Heart right ventricle (tissue), 16 donors: ENCODE measurements around the gene MYPN. TPM values are rescaled to one million over a fixed set of nuclear protein-coding genes. Genes with fewer than 3 reads are reported as not detected.
A peak's percentile ranks its signal among the peaks of the same experiment; 100 is the strongest.

ENCODE experiments used
- ATAC-seq, 8 donors: fragments of 200-7000 bp; cut with Tn5 transposase; one replicate each; pipeline ENCODE4 v1.9.1; 2020; ENCODE audit warnings: mild to moderate bottlenecking in 8 of 8, moderate library complexity in 8 of 8, moderate number of reproducible peaks in 1 of 8
- DNase-seq, 2 donors: peaks; one replicate each; pipeline ENCODE4 v3.0.0-alpha.2; 2020
- H3K27ac ChIP-seq, 10 donors: fragments of 200-600 bp; sonication (generic) in 2 of 10; one replicate each; pipeline versions ENCODE4 v1.5.0 to v1.8.0; 2020 to 2022; ENCODE audit warnings: mild to moderate bottlenecking in 3 of 10
- H3K27me3 ChIP-seq, 7 donors: fragments of 200-600 bp; one replicate each; pipeline ENCODE4 v1.8.0; 2021 to 2022; ENCODE audit warnings: mild to moderate bottlenecking in 2 of 7
- H3K36me3 ChIP-seq, 9 donors: fragments of 200-600 bp; sonication (generic) in 1 of 9; one replicate each; pipeline versions ENCODE4 v1.5.0 to v1.8.0; 2020 to 2022; ENCODE audit warnings: mild to moderate bottlenecking in 2 of 9
- H3K4me1 ChIP-seq, 9 donors: fragments of 200-600 bp; sonication (generic) in 1 of 9; one replicate each; pipeline versions ENCODE4 v1.5.0 to v1.8.0; 2020 to 2022; ENCODE audit warnings: mild to moderate bottlenecking in 4 of 9
- H3K4me3 ChIP-seq, 10 donors: fragments of 200-600 bp; sonication (generic) in 2 of 10; one replicate each; pipeline versions ENCODE4 v1.5.0 to v1.8.0; 2020 to 2022; ENCODE audit warnings: mild to moderate bottlenecking in 7 of 10, moderate library complexity in 2 of 10
- H3K9me3 ChIP-seq, 11 donors: fragments of 200-600 bp in 10 of 11; sonication (generic) in 2 of 11; one replicate each; pipeline versions ENCODE4 v1.5.0 to v1.8.0; 2013 to 2022; ENCODE audit warnings: mild to moderate bottlenecking in 2 of 11, control low read depth in 1 of 11, moderate library complexity in 1 of 11
- WGBS, 2 donors: extraction: QIAGEN DNeasy Blood & Tissue Kit; methylation state at CpG; one replicate each; pipeline ENCODE4 v1.1.7; 2013; ENCODE audit warnings: inconsistent platforms in 1 of 2; 5-methylcytosine and 5-hydroxymethylcytosine counted together
- intact Hi-C, 10 donors: fragments of 100-400 bp; cut with DNase I; formaldehyde crosslinking; loops; one replicate each; pipeline versions ENCODE4 v1.11.1 to v1.14.2; 2022
- polyA plus RNA-seq, 2 donors: library from polyadenylated mRNA; stranded (reverse); fragments of 200-250 nt; gene quantifications; one replicate each; pipeline ENCODE4 v1.2.3, GENCODE V29; 2013
- total RNA-seq, 10 donors: library from RNA; stranded (reverse); fragmentation: NEBNext Ultra II Directional in 3 of 10; extraction: Animal tissue kit (Norgen Biotek cat#: 25700) in 3 of 10; gene quantifications; one replicate each; pipeline versions ENCODE4 v1.2.1 to v1.2.4, GENCODE V29; 2021 to 2023
- TF ChIP-seq, protein P1 (sequence below), 9 donors: fragments of 200-600 bp; sonication (generic) in 2 of 9; IDR thresholded peaks; one replicate each; pipeline versions ENCODE4 v1.5.0 to v1.8.0; 2021 to 2022; ENCODE audit warnings: antibody characterized with exemption in 9 of 9, mild to moderate bottlenecking in 5 of 9, moderate library complexity in 1 of 9
- donor health status: Arrhythmogenic right ventricular cardiomyopathy.
- donor health status: ischemic (EF 13 %, LVEDD 7.1; RV severe dilation, severe dysfunction).
- donor health status: healthy with polysubstance abuse.
- donor health status: DM: no; HTN: yes; CAD: no.
- donor health status: DM: no; HTN: no; CAD: no.
- donor health status: ischemic (EF 25% LVEDD 6.9; RV normal size, moderate dysfunction).
- donor health status: ischemic (EF 25% LVEDD 5.7; RV mildly dilated, moderate dysfunction).
- donor health status: healthy.
- donor health status: DM: yes; HTN: yes; CAD: no.
- donor health status: Ischemic cardiomyopathy.
- donor health status: ischemic (EF 35%, LVEDD 5.7; RV mildly dilated, moderate dysfunction).
- donor health status: nonischemic (EF 11% LVEDD 7.7; RV severe dilation, severe dysfunction).
- donor health status: DM: yes; HTN: yes; CAD: no.
- donor health status: PGD.
- donor health status: ischemic (EF 29% LVEDD 5.4; RV normal size, mild dysfunction).
- donor health status: nonischemic (EF 23%, LVEDD 6.1; RV moderate dilation, normal function).

The MYPN gene
- total and polyA plus RNA-seq, 12 donors, result 27.1 to 302 (median 156) TPM

DNA sequence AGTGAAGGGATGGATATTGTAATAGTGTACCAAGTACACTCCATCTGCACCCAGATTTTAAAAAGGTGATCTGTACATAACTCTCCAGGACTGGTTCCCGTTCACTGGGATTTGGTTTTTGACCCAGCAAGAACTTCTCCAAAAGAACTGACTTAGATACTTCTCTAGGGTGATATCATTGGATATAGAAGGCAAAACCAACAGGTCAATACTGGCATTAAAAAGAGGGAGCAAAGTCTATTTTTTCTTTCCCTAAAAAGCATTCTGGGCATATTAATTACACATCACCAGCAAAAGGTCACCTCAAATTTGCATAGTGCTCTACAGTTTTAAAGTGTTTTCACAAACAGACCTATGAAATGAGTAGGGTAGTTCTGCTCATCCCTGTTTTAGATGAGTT is 3.5 kb downstream of the MYPN start:
- Histone ChIP-seq H3K36me3 (no peaks in the 10 kb centered on the region), H3K9me3 (no peaks in the 10 kb centered on the region), H3K27ac (peak overlapping the region in 5 of 10 donors; percentile 75 to 89 (median 84)), H3K27me3 (no peaks in the 10 kb centered on the region), H3K4me3 (peak overlapping the region in 6 of 10 donors; percentile 32 to 58 (median 52)), H3K4me1 (peaks cover 0 to 3% (median 0%) of the 10 kb centered on the region in 9 donors)
- no peak for ATAC-seq
- TF ChIP-seq, protein P1, sequence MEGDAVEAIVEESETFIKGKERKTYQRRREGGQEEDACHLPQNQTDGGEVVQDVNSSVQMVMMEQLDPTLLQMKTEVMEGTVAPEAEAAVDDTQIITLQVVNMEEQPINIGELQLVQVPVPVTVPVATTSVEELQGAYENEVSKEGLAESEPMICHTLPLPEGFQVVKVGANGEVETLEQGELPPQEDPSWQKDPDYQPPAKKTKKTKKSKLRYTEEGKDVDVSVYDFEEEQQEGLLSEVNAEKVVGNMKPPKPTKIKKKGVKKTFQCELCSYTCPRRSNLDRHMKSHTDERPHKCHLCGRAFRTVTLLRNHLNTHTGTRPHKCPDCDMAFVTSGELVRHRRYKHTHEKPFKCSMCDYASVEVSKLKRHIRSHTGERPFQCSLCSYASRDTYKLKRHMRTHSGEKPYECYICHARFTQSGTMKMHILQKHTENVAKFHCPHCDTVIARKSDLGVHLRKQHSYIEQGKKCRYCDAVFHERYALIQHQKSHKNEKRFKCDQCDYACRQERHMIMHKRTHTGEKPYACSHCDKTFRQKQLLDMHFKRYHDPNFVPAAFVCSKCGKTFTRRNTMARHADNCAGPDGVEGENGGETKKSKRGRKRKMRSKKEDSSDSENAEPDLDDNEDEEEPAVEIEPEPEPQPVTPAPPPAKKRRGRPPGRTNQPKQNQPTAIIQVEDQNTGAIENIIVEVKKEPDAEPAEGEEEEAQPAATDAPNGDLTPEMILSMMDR (IDR thresholded peaks at IDR 0.05), result no peak
- no peak for DNase-seq
- intact Hi-C loops, result no loop called here
- WGBS, 2 donors, result 79 to 86% methylated on average over 1 of the region's 1 CpG

DNA sequence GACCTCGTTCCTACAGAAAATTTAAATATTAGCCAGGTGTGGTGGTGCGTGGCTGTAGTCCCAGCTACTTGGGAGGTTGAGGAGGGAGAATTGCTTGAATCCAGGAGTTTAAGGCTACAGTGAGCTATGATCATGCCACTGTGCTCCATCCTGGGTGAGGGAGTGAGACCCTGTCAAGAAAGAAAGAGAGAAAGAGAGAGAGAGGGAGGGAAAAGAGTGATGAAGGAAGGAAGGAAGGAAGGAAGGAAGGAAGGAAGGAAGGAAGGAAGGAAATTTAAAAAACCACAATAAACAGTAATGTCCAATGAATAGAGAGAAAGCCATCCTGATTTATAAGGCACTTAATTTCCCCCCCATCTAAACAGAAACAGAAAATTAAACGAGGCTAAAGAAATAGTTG is 9.4 kb downstream of the MYPN start:
- WGBS, 2 donors, result 76 to 86% methylated on average over 3 of the region's 3 CpGs
- intact Hi-C loops, result no loop called here
- ATAC-seq (no peak), DNase-seq (no peak)
- no peaks in the 10 kb centered on the region for H3K9me3 ChIP-seq
- H3K4me3 ChIP-seq, result no peak overlapping the region
- H3K36me3 ChIP-seq, result peaks cover 0 to 17% (median 0%) of the 10 kb centered on the region in 9 donors
- H3K27ac ChIP-seq, result no peak overlapping the region
- H3K27me3 ChIP-seq, result no peaks in the 10 kb centered on the region
- peaks cover 0 to 41% (median 8%) of the 10 kb centered on the region in 9 donors for H3K4me1 ChIP-seq
- TF ChIP-seq, protein P1 (IDR thresholded peaks at IDR 0.05), result no peak

DNA sequence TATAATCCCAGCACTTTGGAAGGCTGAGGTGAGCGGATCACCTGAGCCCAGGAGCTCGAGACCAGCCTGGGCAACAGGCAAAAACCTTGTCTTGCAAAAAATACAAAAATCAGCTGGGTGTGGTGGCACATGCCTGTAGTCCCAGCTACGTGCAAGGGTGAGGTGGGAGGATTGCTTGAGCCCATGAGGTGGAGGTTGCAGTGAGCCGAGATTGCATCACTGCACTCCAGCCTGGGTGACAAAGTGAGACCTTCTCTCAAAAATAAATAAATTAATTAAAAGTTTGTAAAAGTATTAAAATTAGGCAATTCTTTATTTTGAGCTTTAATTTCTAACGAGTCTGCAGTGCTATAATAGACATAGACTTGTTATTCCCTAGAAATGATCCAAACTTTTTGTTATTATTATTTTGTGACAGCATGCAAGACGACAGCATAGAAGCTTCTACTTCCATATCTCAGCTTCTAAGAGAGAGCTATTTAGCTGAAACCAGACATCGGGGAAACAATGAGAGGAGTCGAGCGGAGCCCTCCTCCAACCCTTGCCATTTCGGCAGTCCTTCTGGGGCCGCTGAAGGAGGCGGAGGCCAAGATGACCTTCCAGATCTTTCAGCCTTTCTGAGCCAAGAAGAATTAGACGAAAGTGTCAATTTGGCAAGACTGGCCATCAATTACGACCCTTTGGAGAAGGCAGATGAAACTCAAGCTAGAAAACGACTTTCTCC is 11.9 kb downstream of the MYPN start:
- no peak for DNase-seq
- H3K27me3 ChIP-seq, result no peaks in the 10 kb centered on the region
- no peaks in the 10 kb centered on the region for H3K9me3 ChIP-seq
- WGBS, 2 donors, result 63 to 66% methylated on average over 15 of the region's 15 CpGs
- H3K4me1 ChIP-seq, result peaks cover 0 to 66% (median 18%) of the 10 kb centered on the region in 9 donors
- peak overlapping the region in 4 of 10 donors; percentile 16 to 26 (median 18) for H3K4me3 ChIP-seq
- peak overlapping the region in 4 of 10 donors; percentile 6 to 28 (median 14) for H3K27ac ChIP-seq
- TF ChIP-seq, protein P1 (IDR thresholded peaks at IDR 0.05), result no peak
- intact Hi-C loops, result no loop called here
- ATAC-seq, result peak in 2 of 8 donors; percentile 32 to 44
- H3K36me3 ChIP-seq, result peaks cover 0 to 17% (median 0%) of the 10 kb centered on the region in 9 donors

DNA sequence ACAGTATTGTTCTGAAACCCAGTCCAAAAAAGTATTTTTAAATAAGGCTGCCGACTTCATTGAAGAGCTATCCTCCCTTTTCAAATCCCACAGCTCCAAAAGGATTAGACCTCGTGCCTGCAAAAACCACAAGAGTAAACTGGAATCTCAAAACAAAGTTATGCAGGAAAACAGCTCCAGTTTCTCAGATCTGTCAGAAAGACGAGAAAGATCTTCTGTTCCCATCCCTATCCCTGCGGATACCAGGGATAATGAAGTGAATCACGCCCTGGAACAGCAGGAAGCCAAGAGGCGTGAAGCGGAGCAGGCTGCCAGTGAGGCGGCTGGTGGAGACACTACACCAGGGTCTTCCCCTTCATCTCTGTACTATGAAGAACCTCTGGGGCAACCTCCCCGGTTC is 12.6 kb downstream of the MYPN start:
- TF ChIP-seq, protein P1 (IDR thresholded peaks at IDR 0.05), result no peak
- Histone ChIP-seq H3K27me3 (no peaks in the 10 kb centered on the region), H3K9me3 (no peaks in the 10 kb centered on the region), H3K4me1 (peaks cover 0 to 69% (median 19%) of the 10 kb centered on the region in 9 donors), H3K36me3 (peaks cover 0 to 19% (median 0%) of the 10 kb centered on the region in 9 donors), H3K4me3 (peak overlapping the region in 4 of 10 donors; percentile 16 to 26 (median 18)), H3K27ac (peak overlapping the region in 3 of 10 donors; percentile 6 to 17 (median 10))
- 56 to 70% methylated on average over 9 of the region's 9 CpGs for WGBS, 2 donors
- ATAC-seq, result peak in 2 of 8 donors; percentile 12 to 50
- no peak for DNase-seq
- intact Hi-C loops, result no loop called here
